CD1c-positive myeloid dendritic cell (primary cell): ENCODE results near the gene LDLRAD3.

Experiments used
- DNase-seq: peaks from one replicate; pipeline ENCODE4 v3.0.0-alpha.2; 2016; ENCODE audit errors: extremely low spot score

Gene LDLRAD3

GRCh38 chr11:36270701-36271100 lies 326.8 kb downstream of the LDLRAD3 start:
- DNase-seq: no peak

GRCh38 chr11:36271794-36272407 lies 328.0 kb downstream of the LDLRAD3 start:
- no peak for DNase-seq

GRCh38 chr11:36273110-36273509 lies 329.2 kb downstream of the LDLRAD3 start:
- DNase-seq: no peak

GRCh38 chr11:36274414-36274813 lies 330.6 kb downstream of the LDLRAD3 start:
- no peak for DNase-seq

GRCh38 chr11:36278531-36279282 lies 334.8 kb downstream of the LDLRAD3 start:
- no peak for DNase-seq

GRCh38 chr11:36280531-36280930 lies 336.7 kb downstream of the LDLRAD3 start:
- no peak for DNase-seq
